ENCODE data around the gene ZFR2. TPM values are rescaled to one million over a fixed set of nuclear protein-coding genes. Genes with fewer than 3 reads are reported as not detected.

The ZFR2 gene
- total RNA-seq, 1 experiment from 2014 or later: 1.7 TPM

DNA sequence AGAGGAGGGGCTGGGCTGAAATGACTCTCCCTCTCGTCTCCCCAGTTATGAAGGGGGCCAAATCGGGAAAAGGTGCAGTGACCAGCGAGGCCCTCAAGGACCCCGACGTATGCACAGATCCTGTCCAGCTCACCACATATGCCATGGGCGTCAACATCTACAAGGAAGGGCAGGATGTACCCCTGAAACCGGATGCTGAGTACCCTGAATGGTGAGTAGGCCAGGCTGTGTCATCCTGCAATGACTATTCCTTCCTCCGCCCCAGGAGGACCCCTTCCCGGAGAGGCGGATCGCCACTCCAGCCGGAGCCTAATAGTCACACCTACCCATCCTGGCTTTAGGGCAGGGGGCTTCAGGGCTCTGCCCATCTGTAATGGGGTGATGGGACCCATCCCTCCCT is 103.7 kb downstream of the ZFR2 start:
- TF ChIP-seq EZH2 (IDR thresholded peaks at IDR 0.05; ENCODE audit: borderline replicate concordance, low read depth, low read length, poor library complexity, severe bottlenecking): no peak
- TF ChIP-seq CTCF (conservative IDR thresholded peaks at IDR 0.05; ENCODE audit: low read depth, low read length): no peak
- Histone ChIP-seq H3K27ac (ENCODE audit: low read depth, low read length, poor library complexity, severe bottlenecking) (no peak overlapping the region), H3K36me3 (ENCODE audit: insufficient read depth, low read length, poor library complexity, severe bottlenecking) (no peaks in the 10 kb centered on the region), H3K4me3 (ENCODE audit: low read depth, low read length, poor library complexity, severe bottlenecking) (no peak overlapping the region), H3K9me3 (ENCODE audit: low read depth, low read length, poor library complexity, severe bottlenecking) (no peaks in the 10 kb centered on the region), H3K27me3 (replicated peaks; ENCODE audit: insufficient read depth, low read depth, low read length, poor library complexity) (no peaks in the 10 kb centered on the region), H3K4me1 (ENCODE audit: insufficient read depth, low read length, poor library complexity, severe bottlenecking) (peaks cover 10% of the 10 kb centered on the region)
- ChIA-PET POLR2A (ENCODE audit: low non-redundant PET) (no interaction called here), CTCF (no interaction called here)
- intact Hi-C loops (cut with micrococcal nuclease; ENCODE audit: unreplicated experiment): no loop called here
- DNase-seq (ENCODE audit: low spot score): no peak
- BruUV-seq (replicated peaks): no TSS peak

DNA sequence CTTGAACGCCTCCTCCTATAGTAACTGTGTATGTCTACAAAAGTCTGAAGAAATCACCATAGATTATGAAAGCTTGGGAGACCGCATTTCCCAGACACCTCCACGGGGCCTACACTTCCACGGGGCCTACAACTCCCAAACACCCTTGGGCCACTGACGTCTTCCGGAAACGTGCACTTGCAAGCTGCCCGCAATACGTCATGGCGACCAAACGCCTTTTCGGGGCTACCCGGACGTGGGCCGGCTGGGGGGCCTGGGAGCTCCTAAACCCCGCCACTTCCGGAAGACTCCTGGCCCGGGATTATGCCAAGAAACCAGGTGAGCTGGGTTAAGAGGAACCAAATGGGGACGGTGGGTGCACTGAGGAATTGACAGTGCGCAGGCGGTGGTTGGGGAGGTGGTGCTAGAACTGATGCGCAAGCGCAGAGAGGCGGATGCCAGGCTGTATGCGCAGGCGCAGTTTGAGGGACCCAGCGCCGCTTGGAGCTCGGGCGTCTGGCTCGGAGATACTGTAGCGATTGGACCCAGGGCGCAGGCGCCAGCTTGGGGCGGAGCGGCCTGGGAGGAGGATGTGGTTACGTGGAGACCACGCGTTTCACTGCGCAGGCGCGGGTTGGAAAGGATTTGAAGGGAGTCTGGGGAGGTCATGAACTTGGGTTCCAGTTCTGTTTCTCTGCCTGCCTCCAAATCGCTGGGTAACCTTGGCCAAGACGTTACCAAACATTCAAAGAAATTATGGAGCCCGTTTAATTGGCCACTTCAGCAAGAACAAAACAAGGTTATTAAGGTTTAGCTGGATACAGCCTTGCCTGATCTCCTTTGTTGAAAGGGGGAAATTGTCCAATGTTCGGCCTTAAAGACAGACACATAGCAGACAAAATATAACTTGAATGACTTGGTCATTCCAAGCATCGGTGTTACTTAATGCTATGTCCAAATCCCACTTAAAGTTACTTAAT is 106.1 kb downstream of the ZFR2 start, which contains the start of gene MRPL54:
TSS of gene MRPL54 (plus strand) at position 182 of the 959 bp plus-strand sequence. CDS start at position 201, 19 bp downstream.
- ChIA-PET POLR2A (ENCODE audit: low non-redundant PET) (interaction anchor here (0.6 to 0.7 kb wide), 3 partner anchors 16 to 225 kb away, joined by 3 to 29 read pairs (median 3); no protein-coding TSS in a partner anchor), CTCF (interaction anchor here (0.6 to 1.4 kb wide), 2 partner anchors 225 to 534 kb away, joined by 5 to 8 read pairs; no protein-coding TSS in a partner anchor)
- Histone ChIP-seq H3K27me3 (replicated peaks; ENCODE audit: insufficient read depth, low read depth, low read length, poor library complexity) (no peaks in the 10 kb centered on the region), H3K36me3 (ENCODE audit: insufficient read depth, low read length, poor library complexity, severe bottlenecking) (peaks cover 3% of the 10 kb centered on the region), H3K4me1 (ENCODE audit: insufficient read depth, low read length, poor library complexity, severe bottlenecking) (peaks cover 10% of the 10 kb centered on the region), H3K4me3 (ENCODE audit: low read depth, low read length, poor library complexity, severe bottlenecking) (peak within 1 kb of the TSS; percentile 100), H3K9me3 (ENCODE audit: low read depth, low read length, poor library complexity, severe bottlenecking) (no peaks in the 10 kb centered on the region), H3K27ac (ENCODE audit: low read depth, low read length, poor library complexity, severe bottlenecking) (peak within 1 kb of the TSS; percentile 96)
- DNase-seq (ENCODE audit: low spot score): peak; percentile 99
- intact Hi-C loops (cut with micrococcal nuclease; ENCODE audit: unreplicated experiment): no loop called here
- TF ChIP-seq EZH2 (IDR thresholded peaks at IDR 0.05; ENCODE audit: borderline replicate concordance, low read depth, low read length, poor library complexity, severe bottlenecking) (no peak), CTCF (conservative IDR thresholded peaks at IDR 0.05; ENCODE audit: low read depth, low read length) (no peak)
- TSS peak; percentile 98 for BruUV-seq (replicated peaks)

DNA sequence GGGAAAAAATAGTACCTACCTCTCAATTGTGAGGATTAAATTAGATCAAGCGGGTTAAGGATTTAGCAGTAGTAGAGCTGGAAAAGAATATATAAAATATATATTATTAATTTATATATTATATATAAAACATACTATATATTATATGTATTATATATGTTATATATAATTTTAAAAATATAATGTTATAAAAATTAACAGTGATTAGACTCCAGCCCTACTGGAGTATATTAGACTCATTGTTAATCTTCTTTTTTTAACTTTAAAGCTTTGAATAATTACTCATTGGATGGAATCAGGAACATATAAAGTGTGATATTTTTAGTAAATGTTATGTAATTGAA is 106.7 kb downstream of the ZFR2 start:
- Histone ChIP-seq H3K27me3 (replicated peaks; ENCODE audit: insufficient read depth, low read depth, low read length, poor library complexity) (no peaks in the 10 kb centered on the region), H3K9me3 (ENCODE audit: low read depth, low read length, poor library complexity, severe bottlenecking) (no peaks in the 10 kb centered on the region), H3K27ac (ENCODE audit: low read depth, low read length, poor library complexity, severe bottlenecking) (peak overlapping the region; percentile 96), H3K4me1 (ENCODE audit: insufficient read depth, low read length, poor library complexity, severe bottlenecking) (peaks cover 10% of the 10 kb centered on the region), H3K36me3 (ENCODE audit: insufficient read depth, low read length, poor library complexity, severe bottlenecking) (peaks cover 3% of the 10 kb centered on the region), H3K4me3 (ENCODE audit: low read depth, low read length, poor library complexity, severe bottlenecking) (peak overlapping the region; percentile 100)
- intact Hi-C loops (cut with micrococcal nuclease; ENCODE audit: unreplicated experiment): no loop called here
- DNase-seq (ENCODE audit: low spot score): no peak
- no TSS peak for BruUV-seq (replicated peaks)
- TF ChIP-seq EZH2 (IDR thresholded peaks at IDR 0.05; ENCODE audit: borderline replicate concordance, low read depth, low read length, poor library complexity, severe bottlenecking): no peak
- ChIA-PET POLR2A (ENCODE audit: low non-redundant PET) (interaction anchor here (0.6 kb wide), 1 partner anchor 15 kb away, joined by 3 read pairs; no protein-coding TSS in a partner anchor), CTCF (interaction anchor here (1.4 kb wide), 1 partner anchor 226 kb away, joined by 5 read pairs; no protein-coding TSS in a partner anchor)
